Measurements from ENCODE around the gene NDUFB2.

DNA sequence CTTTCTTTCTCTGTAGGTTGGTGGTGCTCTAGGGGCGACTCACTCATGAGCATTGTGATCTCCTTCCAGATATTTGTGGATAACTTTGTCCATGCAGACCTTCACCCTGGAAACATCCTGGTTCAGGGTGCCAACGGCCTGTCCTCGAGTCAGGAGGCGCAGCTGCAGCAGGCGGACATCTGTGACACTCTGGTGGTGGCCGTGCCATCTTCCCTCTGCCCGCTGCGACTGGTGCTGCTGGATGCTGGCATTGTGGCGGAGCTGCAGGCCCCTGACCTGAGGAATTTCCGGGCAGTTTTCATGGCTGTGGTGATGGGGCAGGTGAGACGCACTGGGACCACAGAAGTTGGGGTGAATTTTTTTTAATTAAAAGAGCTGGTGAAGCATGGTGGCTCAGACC lies 9.6 kb upstream of the NDUFB2 start:
- TF ChIP-seq REST (IDR thresholded peaks at IDR 0.05; ENCODE audit: insufficient read depth in 1 of 2, low read depth in 2 of 2, low read length in 2 of 2) (no peak), POLR2AphosphoS5 (IDR thresholded peaks at IDR 0.05; ENCODE audit: low read depth, low read length) (no peak), TAF1 (IDR thresholded peaks at IDR 0.05; ENCODE audit: borderline replicate concordance, insufficient read depth, low read length) (no peak), SIN3A (IDR thresholded peaks at IDR 0.05; ENCODE audit: borderline replicate concordance, insufficient read depth, low read length) (no peak)

Measured in PFSK-1 (cell line).